HG03175 (cell line): ENCODE results near the gene OLFM4.

ENCODE experiments used
- ATAC-seq: cut with Tn5 transposase; IDR thresholded peaks from one replicate; pipeline ENCODE4 v1.9.1; 2021; ENCODE audit warnings: mild to moderate bottlenecking, moderate library complexity; ENCODE audit not compliant: unreplicated experiment

OLFM4 gene, protein sequence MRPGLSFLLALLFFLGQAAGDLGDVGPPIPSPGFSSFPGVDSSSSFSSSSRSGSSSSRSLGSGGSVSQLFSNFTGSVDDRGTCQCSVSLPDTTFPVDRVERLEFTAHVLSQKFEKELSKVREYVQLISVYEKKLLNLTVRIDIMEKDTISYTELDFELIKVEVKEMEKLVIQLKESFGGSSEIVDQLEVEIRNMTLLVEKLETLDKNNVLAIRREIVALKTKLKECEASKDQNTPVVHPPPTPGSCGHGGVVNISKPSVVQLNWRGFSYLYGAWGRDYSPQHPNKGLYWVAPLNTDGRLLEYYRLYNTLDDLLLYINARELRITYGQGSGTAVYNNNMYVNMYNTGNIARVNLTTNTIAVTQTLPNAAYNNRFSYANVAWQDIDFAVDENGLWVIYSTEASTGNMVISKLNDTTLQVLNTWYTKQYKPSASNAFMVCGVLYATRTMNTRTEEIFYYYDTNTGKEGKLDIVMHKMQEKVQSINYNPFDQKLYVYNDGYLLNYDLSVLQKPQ

GRCh38 chr13:53028637-53029203 lies at the start of gene OLFM4:
Gene OLFM4 (plus strand): TSS chr13:53028813. CDS start chr13:53028837, 24 bp downstream.
- no peak for ATAC-seq

- ATAC-seq, result no peak
These were observed 49.6 kb upstream of the OLFM4 start for GRCh38 chr13:52978989-52979388.

- ATAC-seq, result no peak
These were observed 47.9 kb upstream of the OLFM4 start for GRCh38 chr13:52980695-52981094.

DNA sequence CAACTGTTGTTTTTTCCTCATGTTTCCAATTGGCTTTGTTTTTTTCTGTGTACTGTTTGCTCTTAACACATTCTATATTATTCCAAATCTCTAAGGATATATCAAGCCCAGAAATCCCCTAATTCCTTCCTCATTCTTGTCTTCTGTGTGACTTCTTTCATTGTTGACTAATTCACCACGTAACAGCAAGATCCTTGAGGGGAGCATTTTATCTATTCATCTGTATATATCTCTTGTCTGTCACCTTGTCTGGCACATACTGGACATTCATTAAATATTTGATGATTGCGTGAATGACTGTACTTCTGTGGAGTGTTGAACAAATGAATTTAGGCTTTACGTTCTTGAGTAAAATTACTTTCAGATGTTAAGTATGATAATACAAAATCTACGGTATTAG lies 44.8 kb upstream of the OLFM4 start:
- no peak for ATAC-seq

GRCh38 chr13:52984881-52985363 lies 43.7 kb upstream of the OLFM4 start:
- no peak for ATAC-seq

GRCh38 chr13:52991344-52992020 lies 37.1 kb upstream of the OLFM4 start:
- no peak for ATAC-seq

DNA sequence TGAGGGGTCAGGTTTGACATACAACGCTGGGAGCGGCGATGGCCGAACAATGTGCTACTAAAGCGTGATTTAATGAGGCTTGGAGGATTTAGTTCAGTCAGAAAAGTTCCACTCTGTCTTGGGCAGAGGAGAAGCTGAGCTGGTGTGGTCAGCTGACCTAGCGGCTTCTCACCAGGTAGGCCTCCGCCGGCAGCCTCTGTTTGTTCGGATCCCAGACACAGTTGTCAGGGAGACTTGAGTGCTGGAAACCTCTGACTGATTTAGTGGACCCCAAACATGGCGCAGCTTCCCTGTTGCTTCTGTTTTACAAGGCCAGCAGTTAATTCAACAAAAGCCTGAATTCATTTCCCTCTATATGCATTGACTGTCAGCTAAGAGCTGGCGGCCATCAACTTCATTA lies 36.5 kb upstream of the OLFM4 start:
- ATAC-seq, result no peak

GRCh38 chr13:52994051-52994450 lies 34.6 kb upstream of the OLFM4 start:
- ATAC-seq, result no peak

DNA sequence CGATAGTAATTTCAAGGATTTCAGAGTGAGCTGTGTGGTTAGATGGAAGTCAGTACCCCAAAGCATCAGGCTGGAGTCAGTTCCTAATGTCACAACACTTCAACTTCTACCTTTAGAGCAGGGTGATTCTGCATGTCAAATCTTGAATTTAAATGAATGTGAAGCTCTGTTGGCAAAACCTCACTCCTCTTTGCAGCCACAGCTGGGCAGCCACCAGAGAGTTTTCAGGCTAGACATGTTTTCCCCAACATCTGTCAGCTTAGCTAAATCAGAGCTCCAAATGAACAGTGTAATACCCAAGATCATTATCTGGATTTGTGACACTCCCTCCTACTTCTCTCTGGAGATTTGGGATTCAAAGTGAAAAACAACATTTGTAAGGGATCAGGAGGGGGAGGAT lies 33.7 kb upstream of the OLFM4 start:
- no peak for ATAC-seq

DNA sequence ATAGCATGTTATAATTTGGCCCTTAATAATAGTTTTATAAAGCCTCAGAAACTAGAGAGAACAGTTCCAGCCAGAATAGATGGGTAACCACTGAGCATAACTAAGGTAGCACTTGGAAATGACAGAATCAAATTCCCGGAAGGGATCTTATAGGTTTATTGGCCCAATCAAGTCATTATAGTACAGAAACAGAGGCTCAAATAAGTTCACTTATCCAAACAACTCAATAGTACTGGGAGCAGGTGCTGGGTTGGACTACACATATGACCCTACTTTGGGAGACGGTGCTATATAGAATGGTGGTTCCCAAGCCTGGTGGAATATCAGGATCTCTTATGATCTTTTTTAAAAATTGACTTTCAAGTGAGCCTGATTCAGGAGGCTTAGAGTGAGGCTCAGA lies 32.7 kb upstream of the OLFM4 start:
- ATAC-seq, result no peak

GRCh38 chr13:52997951-52998876 lies 30.4 kb upstream of the OLFM4 start:
- ATAC-seq, result no peak

- no peak for ATAC-seq
These were observed 29.4 kb upstream of the OLFM4 start for GRCh38 chr13:52999093-52999696.

DNA sequence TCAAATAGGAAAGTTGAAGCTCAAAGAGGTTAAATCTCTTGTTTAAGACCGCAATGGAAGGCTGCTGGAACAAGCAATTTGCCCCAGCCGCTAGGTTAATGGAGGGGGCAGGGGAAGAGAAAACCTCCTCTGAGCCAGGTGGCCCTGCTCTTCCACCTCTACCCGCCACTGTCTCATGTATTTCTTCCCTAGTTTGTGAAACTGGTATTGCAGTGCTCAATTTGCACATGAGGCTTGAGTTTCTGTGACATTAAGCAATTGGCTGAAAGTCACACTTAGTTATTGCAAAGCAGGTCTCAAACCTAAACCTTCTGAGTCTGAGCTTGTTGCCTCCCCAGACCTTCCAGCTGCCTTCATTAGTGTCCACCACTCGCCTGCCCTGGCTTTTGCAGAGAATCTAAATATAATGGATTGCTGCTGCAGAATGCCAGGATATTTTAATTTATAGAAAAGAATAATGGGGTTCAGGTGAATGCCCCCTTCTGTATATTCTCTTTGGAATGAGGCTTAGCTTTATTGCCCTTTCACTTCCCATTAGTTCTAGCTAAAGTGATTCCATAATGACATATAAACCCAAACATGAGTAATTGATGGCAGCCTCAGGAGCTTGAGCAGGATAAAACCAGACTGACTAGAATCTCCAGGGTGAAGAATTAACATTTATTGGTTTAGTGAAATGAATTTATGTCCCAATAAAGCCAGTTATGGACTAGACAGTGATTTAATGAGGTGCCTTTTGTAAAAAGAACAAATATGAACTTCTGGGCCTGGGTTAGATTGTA lies 27.0 kb upstream of the OLFM4 start:
- ATAC-seq, result no peak

DNA sequence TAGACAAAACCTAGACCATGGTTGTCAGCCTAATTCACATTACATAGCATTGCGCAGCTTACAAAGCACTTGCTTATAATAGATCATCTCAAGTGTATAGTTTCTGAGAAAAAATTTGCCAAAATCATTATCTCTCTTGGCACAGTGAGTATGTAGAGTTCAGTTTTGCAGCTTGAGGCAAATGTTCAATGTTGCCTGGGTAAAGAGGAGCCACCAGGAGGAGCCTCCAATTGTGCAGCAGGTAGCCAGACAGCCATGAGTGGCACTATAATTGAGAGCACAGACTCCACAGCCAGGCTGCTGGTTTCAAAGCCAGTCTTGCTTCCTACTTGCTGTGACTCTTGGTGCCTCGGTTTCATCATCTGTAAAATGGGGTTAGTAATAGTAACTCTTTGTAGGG lies 24.0 kb upstream of the OLFM4 start:
- ATAC-seq, result no peak

GRCh38 chr13:53005626-53006025 lies 23.0 kb upstream of the OLFM4 start:
- no peak for ATAC-seq

GRCh38 chr13:53007872-53008271 lies 20.7 kb upstream of the OLFM4 start:
- ATAC-seq, result no peak

GRCh38 chr13:53010374-53011105 lies 18.1 kb upstream of the OLFM4 start:
- no peak for ATAC-seq

- no peak for ATAC-seq
These were observed 15.9 kb upstream of the OLFM4 start for GRCh38 chr13:53012707-53013106.

DNA sequence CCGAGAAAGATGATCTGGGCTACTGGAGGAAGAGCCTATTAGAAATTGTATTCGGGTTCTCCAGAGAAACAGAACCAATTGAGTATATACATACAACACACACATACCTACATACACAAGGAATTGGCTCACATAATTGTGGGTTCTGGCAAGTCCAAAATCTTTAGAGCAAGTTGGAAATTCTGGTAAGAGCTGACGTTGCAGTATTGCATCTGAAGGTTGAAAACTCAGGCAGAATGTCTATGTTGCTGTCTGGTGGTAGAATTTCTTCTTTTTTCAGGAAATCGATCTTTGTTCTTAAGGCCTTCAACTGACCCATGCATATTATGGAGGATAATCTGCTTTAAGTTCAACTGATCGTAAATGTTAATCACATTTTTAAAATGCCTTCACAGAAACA lies 15.5 kb upstream of the OLFM4 start:
- ATAC-seq, result no peak
